Mesenchymal stem cell (in vitro differentiated cells and primary cell): Measurements from ENCODE around the gene ETS2.

Experiments used
- DNase-seq: peaks from one replicate; pipeline ENCODE4 v3.0.0-alpha.2; 2013
- H2AFZ ChIP-seq: one replicate; pipeline ENCODE4 v1.6.1; 2013; ENCODE audit warnings: low read depth, mild to moderate bottlenecking, control low read depth, inconsistent platforms, low read length, moderate library complexity
- H2AK5ac ChIP-seq: 2 replicates; pipeline ENCODE4 v1.6.1; 2013; ENCODE audit warnings: low read length, moderate library complexity, mild to moderate bottlenecking, inconsistent platforms; ENCODE audit not compliant: severe bottlenecking
- H2BK120ac ChIP-seq: one replicate; pipeline ENCODE4 v1.6.1; 2013; ENCODE audit warnings: low read depth, mild to moderate bottlenecking, inconsistent platforms, low read length, moderate library complexity
- H2BK12ac ChIP-seq, 2 experiments: one replicate each; pipeline ENCODE4 v1.6.1; 2013; ENCODE audit warnings: inconsistent platforms in 2 of 2, low read length in 2 of 2, mild to moderate bottlenecking in 2 of 2, moderate library complexity in 2 of 2, control low read depth in 1 of 2
- H2BK15ac ChIP-seq: one replicate; pipeline ENCODE4 v1.6.1; 2013; ENCODE audit warnings: mild to moderate bottlenecking, low read depth, inconsistent platforms; ENCODE audit not compliant: poor library complexity, severe bottlenecking
- H2BK5ac ChIP-seq: 2 replicates; pipeline ENCODE4 v1.6.1; 2013; ENCODE audit warnings: low read depth, mild to moderate bottlenecking, low read length, control low read depth, inconsistent platforms; ENCODE audit not compliant: poor library complexity, severe bottlenecking
- H3K14ac ChIP-seq, 2 experiments: one replicate each; pipeline ENCODE4 v1.6.1; 2013; ENCODE audit warnings: inconsistent platforms in 2 of 2, low read length in 2 of 2, control low read depth in 1 of 2, mild to moderate bottlenecking in 1 of 2, moderate library complexity in 1 of 2
- H3K18ac ChIP-seq, 2 experiments: one replicate each; pipeline ENCODE4 v1.6.1; 2013; ENCODE audit warnings: inconsistent platforms in 2 of 2, low read length in 2 of 2, control low read depth in 1 of 2, low read depth in 1 of 2, mild to moderate bottlenecking in 1 of 2
- H3K23ac ChIP-seq, 2 experiments: one replicate each; pipeline ENCODE4 v1.6.1; 2013; ENCODE audit warnings: inconsistent platforms in 2 of 2, low read length in 2 of 2, mild to moderate bottlenecking in 2 of 2, moderate library complexity in 2 of 2, control low read depth in 1 of 2
- H3K27ac ChIP-seq: 2 replicates; pipeline ENCODE4 v1.5.1; 2013; ENCODE audit warnings: mild to moderate bottlenecking, moderate library complexity, low read length, control low read depth, inconsistent platforms; ENCODE audit not compliant: poor library complexity, severe bottlenecking
- H3K27me3 ChIP-seq, 2 experiments: 2 replicates each; pipeline versions ENCODE4 v1.6.1 to v1.7.0; 2013; ENCODE audit warnings: low read length in 2 of 2, mild to moderate bottlenecking in 2 of 2, moderate library complexity in 2 of 2, control low read depth in 1 of 2, inconsistent platforms in 1 of 2; ENCODE audit not compliant: control insufficient read depth in 1 of 2, insufficient read depth in 1 of 2
- H3K36me3 ChIP-seq, 2 experiments: 2 replicates each; pipeline versions ENCODE4 v1.6.1 to v1.7.0; 2013; ENCODE audit warnings: low read length in 2 of 2, control low read depth in 1 of 2, inconsistent platforms in 1 of 2, low read depth in 1 of 2, mild to moderate bottlenecking in 1 of 2; ENCODE audit not compliant: insufficient read depth in 2 of 2, control insufficient read depth in 1 of 2
- H3K4ac ChIP-seq, 2 experiments: one replicate each; pipeline ENCODE4 v1.6.1; 2013; ENCODE audit warnings: inconsistent platforms in 2 of 2, low read length in 2 of 2, mild to moderate bottlenecking in 2 of 2, moderate library complexity in 2 of 2, control low read depth in 1 of 2, low read depth in 1 of 2
- H3K4me1 ChIP-seq: 2 replicates; pipeline ENCODE4 v1.6.1; 2013; ENCODE audit warnings: low read depth, low read length, control low read depth; ENCODE audit not compliant: control insufficient read depth, insufficient read depth
- H3K4me2 ChIP-seq: 2 replicates; pipeline ENCODE4 v1.6.1; 2013; ENCODE audit warnings: low read length, mild to moderate bottlenecking, inconsistent platforms; ENCODE audit not compliant: poor library complexity, severe bottlenecking
- H3K4me3 ChIP-seq, 2 experiments: 2 replicates each; pipeline versions ENCODE4 v1.5.1 to v1.7.0; 2013; ENCODE audit warnings: low read length in 2 of 2, mild to moderate bottlenecking in 2 of 2, control low read depth in 1 of 2, low read depth in 1 of 2; ENCODE audit not compliant: insufficient read depth in 1 of 2
- H3K79me1 ChIP-seq: replicated peaks from 2 replicates; pipeline ENCODE4 v1.6.1; 2013; ENCODE audit warnings: mild to moderate bottlenecking, control low read depth, low read length, inconsistent platforms; ENCODE audit not compliant: poor library complexity, severe bottlenecking
- H3K9ac ChIP-seq: 2 replicates; pipeline ENCODE4 v1.7.0; 2013; ENCODE audit warnings: mild to moderate bottlenecking, low read length, moderate library complexity
- H3K9me3 ChIP-seq: 2 replicates; pipeline ENCODE4 v1.7.0; 2013; ENCODE audit warnings: mild to moderate bottlenecking, low read length; ENCODE audit not compliant: control insufficient read depth
- H4K8ac ChIP-seq: one replicate; pipeline ENCODE4 v1.6.1; 2013; ENCODE audit warnings: inconsistent platforms, mild to moderate bottlenecking, low read length, moderate library complexity
- H4K91ac ChIP-seq: one replicate; pipeline ENCODE4 v1.6.1; 2013; ENCODE audit warnings: mild to moderate bottlenecking, low read length, inconsistent platforms
- WGBS: methylation state at CpG from one replicate; pipeline ENCODE4 v1.1.7; 2013; ENCODE audit warnings: mixed read lengths; 5-methylcytosine and 5-hydroxymethylcytosine counted together

The ETS2 gene

DNA sequence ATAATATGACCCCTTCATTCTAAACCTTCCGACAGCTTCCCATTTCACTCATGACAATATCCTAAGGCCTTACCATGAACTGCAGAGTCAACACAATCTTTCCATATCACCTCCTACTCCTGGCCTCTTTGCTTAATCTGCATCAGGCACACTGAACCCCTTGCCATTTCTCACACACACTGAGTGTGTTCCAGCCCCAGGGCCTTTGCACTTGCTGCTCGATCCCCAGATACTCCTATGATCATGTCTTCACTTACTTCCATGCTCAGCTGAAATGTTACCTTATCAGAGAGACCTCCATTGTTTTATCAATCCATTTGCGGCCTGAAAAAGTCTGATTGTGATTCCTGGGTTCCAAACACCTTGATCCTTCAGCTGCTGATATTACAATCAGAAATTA, 47.0 kb downstream of the ETS2 start:
- no peak overlapping the region for H2AFZ ChIP-seq
- no peaks in the 10 kb centered on the region for H3K79me1 ChIP-seq
- H3K9ac ChIP-seq, result no peak overlapping the region
- H3K27ac ChIP-seq, result no peak overlapping the region
- DNase-seq, result no peak
- no peak overlapping the region for H3K23ac ChIP-seq
- H2AK5ac ChIP-seq, result no peak overlapping the region
- peaks cover 0 to 16% of the 10 kb centered on the region in 2 experiments for H3K27me3 ChIP-seq
- H3K4me3 ChIP-seq, result no peak overlapping the region
- H3K9me3 ChIP-seq, result peaks cover 9% of the 10 kb centered on the region
- H2BK5ac ChIP-seq, result no peak overlapping the region
- WGBS, result 99% methylated on average over 2 of the region's 3 CpGs
- H2BK120ac ChIP-seq, result no peak overlapping the region
- no peak overlapping the region for H4K8ac ChIP-seq
- H3K18ac ChIP-seq, result no peak overlapping the region
- H3K4me1 ChIP-seq, result peaks cover 11% of the 10 kb centered on the region
- H2BK12ac ChIP-seq, result peak overlapping the region in 1 of 2 experiments; percentile 61
- no peak overlapping the region for H2BK15ac ChIP-seq
- H3K36me3 ChIP-seq, result no peaks in the 10 kb centered on the region
- peak overlapping the region in 1 of 2 experiments; percentile 11 for H3K4ac ChIP-seq
- no peak overlapping the region for H4K91ac ChIP-seq
- no peak overlapping the region for H3K14ac ChIP-seq
- H3K4me2 ChIP-seq, result no peak overlapping the region

DNA sequence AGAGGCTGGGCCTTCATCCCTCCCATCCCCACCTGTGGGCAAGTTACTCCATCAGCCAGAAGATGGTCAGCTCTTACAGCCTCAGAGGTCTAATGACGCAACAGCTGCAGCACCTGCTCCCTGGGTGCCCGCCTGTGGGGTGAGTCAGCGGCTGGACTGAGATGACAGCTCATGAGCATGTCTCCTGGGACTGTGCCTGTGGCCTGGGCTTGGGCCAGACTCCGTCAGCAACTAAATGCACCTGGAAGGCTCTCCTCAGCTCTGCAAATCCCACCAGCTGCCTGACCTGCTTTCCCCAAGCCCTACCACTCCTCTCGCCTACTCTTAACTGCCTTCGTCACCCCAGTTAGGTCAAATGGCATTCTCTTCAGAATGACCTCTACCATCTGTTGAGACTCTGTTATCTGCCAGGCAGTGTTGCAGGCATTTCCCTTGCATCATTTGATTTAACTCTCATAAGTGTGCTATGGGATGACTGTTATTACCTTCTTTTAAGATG, 47.7 kb downstream of the ETS2 start:
- Histone ChIP-seq H4K8ac (no peak overlapping the region), H2BK5ac (no peak overlapping the region), H3K27ac (no peak overlapping the region), H2AFZ (no peak overlapping the region), H3K79me1 (no peaks in the 10 kb centered on the region), H2BK15ac (no peak overlapping the region), H3K4me3 (no peak overlapping the region), H4K91ac (no peak overlapping the region), H2BK12ac (peak overlapping the region in 1 of 2 experiments; percentile 15), H3K4me2 (no peak overlapping the region), H3K9me3 (peaks cover 9% of the 10 kb centered on the region), H3K23ac (no peak overlapping the region), H3K4ac (no peak overlapping the region), H3K18ac (peak overlapping the region in 1 of 2 experiments; percentile 11), H3K9ac (no peak overlapping the region), H2AK5ac (no peak overlapping the region), H3K14ac (no peak overlapping the region), H3K4me1 (peaks cover 11% of the 10 kb centered on the region), H3K27me3 (peaks cover 0 to 19% of the 10 kb centered on the region in 2 experiments), H3K36me3 (no peaks in the 10 kb centered on the region), H2BK120ac (no peak overlapping the region)
- 15% methylated on average over 6 of the region's 6 CpGs for WGBS
- DNase-seq, result peak; percentile 90

- no peak overlapping the region for H3K14ac ChIP-seq
- 95% methylated on average over 8 of the region's 8 CpGs for WGBS
These were observed 51.6 kb downstream of the ETS2 start for GRCh38 chr21:38857152-38857825.

DNA sequence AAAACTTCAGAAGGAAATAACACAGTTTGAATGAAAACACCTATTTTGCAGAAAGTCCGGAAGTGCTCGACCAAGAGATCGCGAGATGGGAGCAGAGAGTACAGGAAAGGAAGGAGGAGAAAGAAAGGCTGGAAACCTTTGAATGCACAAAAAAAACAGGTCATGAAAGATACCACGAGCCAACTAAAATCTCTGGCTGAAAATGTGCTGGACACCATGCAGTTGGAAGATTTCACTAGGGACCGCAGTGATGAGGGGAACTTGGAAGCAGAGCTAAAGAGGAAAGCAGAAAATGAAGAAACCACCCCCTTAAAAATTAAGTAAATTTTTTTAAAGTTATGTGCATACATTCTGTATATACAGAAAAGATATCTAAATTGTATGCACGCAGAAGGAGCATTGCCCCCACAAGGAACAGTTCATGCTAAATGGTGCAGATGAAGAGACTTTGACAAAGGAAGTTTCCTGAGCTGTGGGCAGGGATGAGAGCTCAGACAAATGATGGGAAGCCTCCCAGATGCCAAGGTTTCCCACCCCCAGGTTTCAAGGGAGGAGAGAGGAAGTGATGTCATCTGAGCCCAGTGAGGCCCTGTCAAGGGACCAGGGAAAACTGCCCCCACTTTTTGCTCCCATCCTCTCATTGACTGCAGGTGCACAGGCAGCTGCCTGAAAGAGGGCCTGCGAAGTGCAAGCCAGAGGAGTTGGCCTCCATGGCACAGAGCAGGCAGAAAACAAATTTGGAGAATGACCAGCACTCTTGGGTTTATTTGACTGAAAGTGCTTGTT, 52.5 kb downstream of the ETS2 start:
- Histone ChIP-seq H4K91ac (no peak overlapping the region), H3K4me2 (no peak overlapping the region), H3K4me3 (no peak overlapping the region), H2BK12ac (no peak overlapping the region), H3K4ac (no peak overlapping the region), H2BK5ac (no peak overlapping the region), H2AFZ (no peak overlapping the region), H3K36me3 (no peaks in the 10 kb centered on the region), H2BK15ac (no peak overlapping the region), H3K79me1 (no peaks in the 10 kb centered on the region), H3K4me1 (peaks cover 6% of the 10 kb centered on the region), H2BK120ac (no peak overlapping the region), H3K27me3 (peaks cover 0 to 21% of the 10 kb centered on the region in 2 experiments), H4K8ac (no peak overlapping the region), H3K9me3 (peaks cover 4% of the 10 kb centered on the region), H3K27ac (no peak overlapping the region), H2AK5ac (no peak overlapping the region), H3K18ac (no peak overlapping the region), H3K23ac (no peak overlapping the region), H3K9ac (no peak overlapping the region), H3K14ac (no peak overlapping the region)
- DNase-seq, result no peak
- 90% methylated on average over 6 of the region's 8 CpGs for WGBS

More at GRCh38 chr21:38857152-38857825, 51.6 kb downstream of the ETS2 start:
- no peak overlapping the region for H3K4me2 ChIP-seq
- H3K79me1 ChIP-seq, result no peaks in the 10 kb centered on the region
- H3K36me3 ChIP-seq, result no peaks in the 10 kb centered on the region
- H4K91ac ChIP-seq, result peak overlapping the region; percentile 88
- no peak overlapping the region for H2BK120ac ChIP-seq
- no peak overlapping the region for H3K9ac ChIP-seq
- H3K9me3 ChIP-seq, result peaks cover 4% of the 10 kb centered on the region
- H2AFZ ChIP-seq, result no peak overlapping the region
- no peak overlapping the region for H3K23ac ChIP-seq
- DNase-seq, result no peak
- H3K18ac ChIP-seq, result peak overlapping the region in 1 of 2 experiments; percentile 4
- H3K4me1 ChIP-seq, result peaks cover 7% of the 10 kb centered on the region
- no peak overlapping the region for H3K27ac ChIP-seq
- H2BK15ac ChIP-seq, result peak overlapping the region; percentile 34
- H2AK5ac ChIP-seq, result no peak overlapping the region
- no peak overlapping the region for H3K4me3 ChIP-seq
- no peak overlapping the region for H2BK5ac ChIP-seq
- peak overlapping the region in 1 of 2 experiments; percentile 69 for H2BK12ac ChIP-seq
- no peak overlapping the region for H3K4ac ChIP-seq
- H3K27me3 ChIP-seq, result peaks cover 0 to 26% of the 10 kb centered on the region in 2 experiments
- H4K8ac ChIP-seq, result peak overlapping the region; percentile 71
